ENCODE measurements around the gene LIM2. TPM values are rescaled to one million over a fixed set of nuclear protein-coding genes. Genes with fewer than 3 reads are reported as not detected.

LIM2 gene
- polyA plus RNA-seq, 2 of the 4 experiments (the other 2 are of a cell fraction): not detected

DNA sequence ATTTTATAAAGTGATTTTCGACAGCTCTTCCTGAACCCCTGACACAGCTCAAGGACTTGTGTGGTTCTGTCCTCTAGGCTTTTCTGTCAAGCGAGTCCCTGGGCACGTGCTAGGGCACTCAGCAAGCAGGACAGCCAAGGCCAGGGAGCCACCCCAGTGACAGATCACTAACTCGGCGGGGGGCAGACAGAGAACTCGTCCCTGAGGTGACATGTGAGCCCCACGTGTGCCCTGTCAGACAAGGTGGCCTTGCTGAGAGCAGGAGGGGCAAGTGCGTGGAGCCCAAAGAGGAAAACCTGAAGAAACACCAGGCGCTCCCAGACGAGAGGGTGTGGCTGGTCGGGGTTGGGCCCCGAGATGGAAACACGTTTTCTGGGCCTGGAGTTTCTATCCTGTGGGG lies 26.5 kb downstream of the LIM2 start:
- ATAC-seq (no peak), FAIRE-seq (no peak), DNase-seq (ENCODE audit: low read depth in 1 of 2, low spot score in 1 of 2) (no peak)
- 88% methylated on average over 13 of the region's 13 CpGs for WGBS (ENCODE audit: missing lambda C conversion rate)
- POLR2A ChIA-PET: no interaction called here
- Histone ChIP-seq H3K4me2 (no peak overlapping the region; the same call in 2 of the 3 replicates), H3K9me3 (no peaks in the 10 kb centered on the region), H3K4me1 (peaks cover 73% of the 10 kb centered on the region), H3K4me3 (no peak overlapping the region), H3K27ac (peak overlapping the region; percentile 87 to 96; a peak in 4 of 6 replicates)
- CTCF ChIA-PET: interaction anchor here (0.6 to 5.6 kb wide), 4 partner anchors 20 to 335 kb away, joined by 3 to 46 read pairs (median 3); partner anchors contain the start of gene VSIG10L
- TF ChIP-seq HOXB5 (CRISPR knock-in tag; IDR thresholded peaks at IDR 0.05) (no peak), POLR2AphosphoS2 (conservative IDR thresholded peaks at IDR 0.05; ENCODE audit: low read length) (no peak), ZC3H11A (IDR thresholded peaks at IDR 0.05) (no peak), CHD2 (IDR thresholded peaks at IDR 0.05; ENCODE audit: low read length, partially characterized antibody) (no peak), MAX (IDR thresholded peaks at IDR 0.05) (no peak), FOSB (CRISPR knock-in tag; IDR thresholded peaks at IDR 0.05) (no peak), CBX8 (IDR thresholded peaks at IDR 0.05) (no peak), BCL3 (IDR thresholded peaks at IDR 0.05) (no peak), HDAC2 (IDR thresholded peaks at IDR 0.05) (no peak), NFE2L2 (conservative IDR thresholded peaks at IDR 0.05; ENCODE audit: low read length) (no peak), ZNF302 (CRISPR knock-in tag; IDR thresholded peaks at IDR 0.05) (no peak), POLR2A (IDR thresholded peaks at IDR 0.05; ENCODE audit: low read length) (no peak), EP300 (IDR thresholded peaks at IDR 0.05) (no peak), FOXS1 (CRISPR knock-in tag; IDR thresholded peaks at IDR 0.05) (no peak), EHMT2 (IDR thresholded peaks at IDR 0.05; ENCODE audit: low read depth) (no peak)
- TF ChIP-seq, protein P1, sequence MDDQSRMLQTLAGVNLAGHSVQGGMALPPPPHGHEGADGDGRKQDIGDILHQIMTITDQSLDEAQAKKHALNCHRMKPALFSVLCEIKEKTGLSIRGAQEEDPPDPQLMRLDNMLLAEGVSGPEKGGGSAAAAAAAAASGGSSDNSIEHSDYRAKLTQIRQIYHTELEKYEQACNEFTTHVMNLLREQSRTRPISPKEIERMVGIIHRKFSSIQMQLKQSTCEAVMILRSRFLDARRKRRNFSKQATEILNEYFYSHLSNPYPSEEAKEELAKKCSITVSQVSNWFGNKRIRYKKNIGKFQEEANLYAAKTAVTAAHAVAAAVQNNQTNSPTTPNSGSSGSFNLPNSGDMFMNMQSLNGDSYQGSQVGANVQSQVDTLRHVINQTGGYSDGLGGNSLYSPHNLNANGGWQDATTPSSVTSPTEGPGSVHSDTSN (IDR thresholded peaks at IDR 0.05): no peak

DNA sequence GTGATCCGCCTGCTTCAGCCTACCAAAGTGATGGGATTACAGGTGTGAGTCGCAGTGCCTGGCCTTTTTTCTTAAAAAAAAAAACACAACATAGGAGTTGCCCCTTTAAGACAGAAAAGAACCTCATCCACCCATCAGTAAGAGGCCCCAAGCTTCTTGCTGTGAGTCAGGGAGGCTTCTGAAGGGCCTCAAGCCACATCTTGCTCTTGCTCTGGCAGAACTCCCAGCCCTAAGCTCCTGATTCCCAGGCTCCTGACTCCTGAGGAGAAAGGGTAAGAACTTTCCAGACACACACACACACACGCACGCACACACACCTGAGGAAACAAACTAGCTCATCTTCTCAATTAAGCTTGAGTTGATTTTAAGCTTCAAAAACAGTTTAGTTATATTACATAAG lies 28.5 kb downstream of the LIM2 start:
- Histone ChIP-seq H3K4me1 (peaks cover 67% of the 10 kb centered on the region), H3K27ac (peak overlapping the region; percentile 79 to 96), H3K4me3 (no peak overlapping the region), H3K4me2 (peak overlapping the region; percentile 52), H3K9me3 (no peaks in the 10 kb centered on the region)
- FAIRE-seq (no peak), DNase-seq (ENCODE audit: low read depth in 1 of 2, low spot score in 1 of 2) (peak in 1 of 2 experiments; percentile 76), ATAC-seq (peak; percentile 28 to 40; a peak in 4 of 6 replicates)
- ChIA-PET POLR2A (interaction anchor here (1.0 to 2.7 kb wide), 2 partner anchors 8 to 20 kb away, joined by 3 to 19 read pairs; no protein-coding TSS in a partner anchor), CTCF (interaction anchor here (0.6 to 3.5 kb wide), 6 partner anchors 11 to 431 kb away, joined by 3 to 19 read pairs (median 4); partner anchors contain the start of gene VSIG10L)
- WGBS (ENCODE audit: missing lambda C conversion rate): 70% methylated on average over 4 of the region's 4 CpGs
- 0 out of 3 replicates have a peak, but pooled peaks have one; percentile 7 for TF ChIP-seq SMC3 (IDR thresholded peaks at IDR 0.05)
- no peak for TF ChIP-seq ZFP36 (IDR thresholded peaks at IDR 0.05; ENCODE audit: borderline replicate concordance, partially characterized antibody)

DNA sequence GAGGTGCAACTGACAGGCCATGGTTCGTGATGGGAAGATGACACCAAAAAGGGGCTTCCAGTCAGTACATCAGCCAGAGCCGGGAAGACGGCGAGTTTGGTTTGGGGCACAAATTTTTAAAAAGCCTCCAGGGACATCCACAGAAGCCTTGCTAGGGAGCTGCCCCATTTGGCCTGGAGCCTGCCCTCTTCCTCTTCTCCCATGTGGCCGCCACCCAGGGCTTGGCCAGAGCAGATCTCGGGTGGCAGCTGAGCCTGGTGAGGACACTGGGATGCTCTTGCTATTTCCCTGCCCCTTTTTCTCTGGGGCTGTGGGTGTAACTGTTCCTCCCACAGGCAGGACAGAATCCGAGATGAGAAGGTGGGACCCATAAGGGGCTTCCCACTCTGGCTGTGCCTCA lies 29.8 kb downstream of the LIM2 start:
- peaks cover 53% of the 10 kb centered on the region for H3K4me1 ChIP-seq
- FAIRE-seq: no peak

More for the DNA sequence above, 29.8 kb downstream of the LIM2 start:
- TF ChIP-seq POLR2AphosphoS2 (conservative IDR thresholded peaks at IDR 0.05; ENCODE audit: low read length) (no peak), FOSB (CRISPR knock-in tag; IDR thresholded peaks at IDR 0.05) (no peak), EP300 (IDR thresholded peaks at IDR 0.05) (no peak), NPAS2 (CRISPR knock-in tag; IDR thresholded peaks at IDR 0.05; ENCODE audit: borderline replicate concordance) (no peak), GATA3 (IDR thresholded peaks at IDR 0.05; ENCODE audit: borderline replicate concordance) (no peak), JUNB (IDR thresholded peaks at IDR 0.05) (no peak)
- TF ChIP-seq, protein P2, sequence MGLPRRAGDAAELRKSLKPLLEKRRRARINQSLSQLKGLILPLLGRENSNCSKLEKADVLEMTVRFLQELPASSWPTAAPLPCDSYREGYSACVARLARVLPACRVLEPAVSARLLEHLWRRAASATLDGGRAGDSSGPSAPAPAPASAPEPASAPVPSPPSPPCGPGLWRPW (IDR thresholded peaks at IDR 0.05): no peak
- ATAC-seq: no peak
- Histone ChIP-seq H3K4me3 (no peak overlapping the region), H3K4me2 (no peak overlapping the region), H3K9me3 (no peaks in the 10 kb centered on the region), H3K27ac (peak overlapping the region; percentile 79 to 96; a peak in 4 of 6 replicates)
- ChIA-PET CTCF (interaction anchor here (0.9 to 3.5 kb wide), 3 partner anchors 9 to 64 kb away, joined by 3 to 19 read pairs (median 4); partner anchors contain the start of gene VSIG10L), POLR2A (interaction anchor here (2.7 kb wide), 1 partner anchor 19 kb away, joined by 19 read pairs; no protein-coding TSS in a partner anchor)
- 82% methylated on average over 7 of the region's 7 CpGs for WGBS (ENCODE audit: missing lambda C conversion rate)
- DNase-seq (ENCODE audit: low read depth in 1 of 2, low spot score in 1 of 2): no peak

All from A549 (cell line).